ENCODE measurements around the gene RCC2.
"Not testable (repeated sequence)": the region's sequence is repeated elsewhere in the genome, so short reads cannot be mapped to it uniquely, and the experiment has no call there.

The RCC2 gene

GRCh38 chr1:17463991-17464390 lies 24.5 kb upstream of the RCC2 start:
- H3K36me3 ChIP-seq, result no peaks in the 10 kb centered on the region
- H3K9me3 ChIP-seq (ENCODE audit: severe bottlenecking), result no peaks in the 10 kb centered on the region
- no peak overlapping the region for H3K27ac ChIP-seq
- H3K27me3 ChIP-seq (ENCODE audit: insufficient read depth, low read depth, severe bottlenecking), result no peaks in the 10 kb centered on the region
- no peak overlapping the region for H3K4me3 ChIP-seq (ENCODE audit: low read depth, low read length)
- no peak for TF ChIP-seq CTCF (IDR thresholded peaks at IDR 0.05; ENCODE audit: low read depth, low read length)
- no peak for DNase-seq

- Histone ChIP-seq H3K36me3 (no peaks in the 10 kb centered on the region), H3K27ac (no peak overlapping the region), H3K27me3 (ENCODE audit: insufficient read depth, low read depth, severe bottlenecking) (no peaks in the 10 kb centered on the region), H3K4me3 (ENCODE audit: low read depth, low read length) (no peak overlapping the region), H3K9me3 (ENCODE audit: severe bottlenecking) (no peaks in the 10 kb centered on the region)
- TF ChIP-seq CTCF (IDR thresholded peaks at IDR 0.05; ENCODE audit: low read depth, low read length), result no peak
- DNase-seq, result no peak
These were observed 23.2 kb upstream of the RCC2 start for GRCh38 chr1:17462669-17463068.

GRCh38 chr1:17460219-17460618 lies 20.7 kb upstream of the RCC2 start:
- Histone ChIP-seq H3K27ac (no peak overlapping the region), H3K4me3 (ENCODE audit: low read depth, low read length) (no peak overlapping the region), H3K9me3 (ENCODE audit: severe bottlenecking) (no peaks in the 10 kb centered on the region), H3K36me3 (no peaks in the 10 kb centered on the region), H3K27me3 (ENCODE audit: insufficient read depth, low read depth, severe bottlenecking) (no peaks in the 10 kb centered on the region)
- TF ChIP-seq CTCF (IDR thresholded peaks at IDR 0.05; ENCODE audit: low read depth, low read length), result no peak
- no peak for DNase-seq

GRCh38 chr1:17458794-17459193 lies 19.3 kb upstream of the RCC2 start:
- no peaks in the 10 kb centered on the region for H3K27me3 ChIP-seq (ENCODE audit: insufficient read depth, low read depth, severe bottlenecking)
- no peak for TF ChIP-seq CTCF (IDR thresholded peaks at IDR 0.05; ENCODE audit: low read depth, low read length)
- H3K27ac ChIP-seq, result no peak overlapping the region
- H3K9me3 ChIP-seq (ENCODE audit: severe bottlenecking), result no peaks in the 10 kb centered on the region
- DNase-seq, result no peak
- H3K4me3 ChIP-seq (ENCODE audit: low read depth, low read length), result no peak overlapping the region
- H3K36me3 ChIP-seq, result no peaks in the 10 kb centered on the region

- TF ChIP-seq CTCF (IDR thresholded peaks at IDR 0.05; ENCODE audit: low read depth, low read length), result no peak
- no peak for DNase-seq
- H3K27ac ChIP-seq, result no peak overlapping the region
These were observed 13.2 kb upstream of the RCC2 start for GRCh38 chr1:17452686-17453085.

GRCh38 chr1:17452203-17452602 lies 12.7 kb upstream of the RCC2 start:
- DNase-seq; H3K27me3 ChIP-seq (ENCODE audit: insufficient read depth, low read depth, severe bottlenecking); H3K9me3 ChIP-seq (ENCODE audit: severe bottlenecking); H3K27ac ChIP-seq; H3K36me3 ChIP-seq; H3K4me3 ChIP-seq (ENCODE audit: low read depth, low read length): not testable (repeated sequence)

More at GRCh38 chr1:17452686-17453085, 13.2 kb upstream of the RCC2 start:
- H3K27me3 ChIP-seq (ENCODE audit: insufficient read depth, low read depth, severe bottlenecking), result no peaks in the 10 kb centered on the region
- no peaks in the 10 kb centered on the region for H3K9me3 ChIP-seq (ENCODE audit: severe bottlenecking)
- H3K36me3 ChIP-seq, result no peaks in the 10 kb centered on the region
- no peak overlapping the region for H3K4me3 ChIP-seq (ENCODE audit: low read depth, low read length)

Data from WERI-Rb-1 (cell line).